NCI-H69 (cell line): ENCODE results near the gene ADGRB2.
A peak's percentile ranks its signal among the peaks of the same experiment; 100 is the strongest.

Experiments
- DNase-seq: peaks from one replicate; lab custom pipeline; 2025; lab: John Stamatoyannopoulos, UW

The ADGRB2 gene

DNA sequence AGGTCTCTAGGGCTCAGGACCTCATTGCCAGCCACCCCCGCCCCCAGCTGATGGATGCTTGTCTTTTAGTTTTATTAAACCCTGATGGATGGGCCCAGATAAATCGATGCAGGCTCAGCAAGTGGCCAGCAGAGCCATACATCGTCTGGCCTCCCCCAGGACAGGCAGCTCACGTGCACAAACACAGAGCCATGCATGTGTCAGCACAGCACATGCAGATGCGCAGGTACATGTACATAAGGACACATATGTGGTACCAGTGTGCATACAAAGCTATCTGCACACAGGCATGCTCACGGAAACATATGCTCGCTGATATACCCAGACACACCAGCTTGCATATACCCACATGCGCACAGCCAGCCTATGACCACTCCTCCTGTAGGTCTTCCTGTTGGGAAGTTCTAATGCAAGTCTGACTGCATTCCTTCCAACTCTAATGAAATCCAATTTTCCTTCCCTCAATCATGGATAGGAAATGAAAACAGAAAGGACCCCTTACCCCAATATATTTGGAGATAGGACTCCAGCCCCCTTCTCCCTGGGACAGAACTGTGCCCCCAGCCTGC lies 61.2 kb downstream of the ADGRB2 start:
- no peak for DNase-seq

DNA sequence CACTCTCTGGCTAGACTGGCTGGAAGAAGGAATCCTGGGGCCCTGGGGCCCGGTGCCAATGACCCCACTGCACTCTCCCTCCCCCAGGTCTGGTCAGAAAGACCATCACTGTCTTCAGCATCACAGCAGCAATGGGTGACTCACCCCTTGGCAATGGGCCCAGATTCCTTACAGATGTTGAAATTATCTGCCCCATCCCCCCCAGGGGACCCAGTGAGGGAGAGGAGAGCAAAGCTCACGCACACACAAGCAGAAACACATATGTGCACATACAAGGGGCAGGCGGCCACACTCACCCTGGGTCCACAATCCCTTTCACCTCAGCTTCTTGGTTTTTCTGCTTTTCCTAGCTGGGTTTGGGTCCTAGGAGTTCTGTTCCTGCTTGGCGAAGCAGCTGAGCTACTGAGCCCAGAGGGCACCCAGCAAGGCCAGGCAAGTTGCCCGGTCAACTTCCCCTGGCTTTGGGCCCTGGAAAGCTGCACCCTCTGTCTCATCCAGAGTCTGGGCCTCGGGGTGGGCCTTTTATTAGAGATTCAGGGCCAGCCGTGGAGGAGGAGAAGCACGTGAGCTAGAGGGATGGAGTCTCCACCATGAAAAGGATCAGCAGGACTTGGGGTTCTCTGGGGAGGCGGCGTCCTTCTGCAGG lies 62.9 kb downstream of the ADGRB2 start:
- DNase-seq: peak; percentile 92

DNA sequence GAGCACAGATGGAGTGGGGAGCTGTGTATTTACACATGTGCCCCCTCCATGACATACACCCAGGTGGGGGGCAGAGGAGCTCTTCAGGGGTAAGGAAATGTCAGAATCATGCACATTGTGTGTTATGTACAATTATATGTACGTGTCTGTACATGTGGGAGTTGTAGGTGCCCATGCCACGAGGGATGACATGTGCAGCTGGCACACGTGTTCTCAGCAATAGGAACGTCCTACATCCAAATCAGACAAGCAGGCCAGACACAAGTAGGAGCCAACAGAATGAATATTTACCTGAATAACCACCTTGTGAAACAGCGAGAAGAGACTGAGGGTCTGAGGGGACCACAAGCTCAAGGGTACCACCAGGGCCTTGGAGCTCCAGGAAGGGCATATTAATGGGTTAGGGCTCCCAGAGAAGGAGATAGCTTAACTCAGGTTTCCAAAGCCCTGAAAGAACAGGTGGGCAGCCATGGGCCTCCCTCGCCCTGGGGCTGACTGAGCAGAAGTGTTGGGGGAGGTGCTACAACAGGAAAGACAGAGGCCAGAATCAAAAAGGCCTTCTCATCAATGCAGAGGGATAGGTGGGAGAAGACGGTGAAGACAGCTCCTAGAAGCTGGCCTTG lies 63.6 kb downstream of the ADGRB2 start:
- peak; percentile 80 for DNase-seq

DNA sequence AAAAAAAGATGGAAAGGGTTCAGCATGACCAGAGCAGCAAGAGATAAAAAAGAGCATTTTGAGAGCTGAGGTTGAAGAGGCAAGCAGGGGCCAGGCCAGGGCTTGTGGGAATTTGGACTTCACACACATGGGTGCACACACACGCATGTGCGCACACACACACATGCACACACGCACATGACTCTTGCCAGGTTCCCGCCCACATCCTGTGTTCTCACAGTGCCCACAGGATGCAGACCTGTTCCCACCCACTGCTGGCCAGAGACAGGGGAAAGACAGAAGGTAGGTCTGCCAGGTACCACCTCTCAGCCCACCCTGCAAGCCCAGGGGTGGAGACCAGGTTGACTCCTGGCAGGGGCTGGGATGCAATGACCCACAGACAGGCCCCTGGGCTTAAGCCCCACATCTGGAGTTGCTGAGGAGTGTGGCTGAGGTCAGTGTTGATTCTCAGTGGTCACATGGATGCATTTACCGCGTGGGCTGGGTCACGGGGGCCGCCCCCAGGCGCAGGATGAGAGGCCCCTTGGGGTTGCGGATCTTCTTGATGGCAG lies 64.7 kb downstream of the ADGRB2 start:
- DNase-seq: peak; percentile 15

DNA sequence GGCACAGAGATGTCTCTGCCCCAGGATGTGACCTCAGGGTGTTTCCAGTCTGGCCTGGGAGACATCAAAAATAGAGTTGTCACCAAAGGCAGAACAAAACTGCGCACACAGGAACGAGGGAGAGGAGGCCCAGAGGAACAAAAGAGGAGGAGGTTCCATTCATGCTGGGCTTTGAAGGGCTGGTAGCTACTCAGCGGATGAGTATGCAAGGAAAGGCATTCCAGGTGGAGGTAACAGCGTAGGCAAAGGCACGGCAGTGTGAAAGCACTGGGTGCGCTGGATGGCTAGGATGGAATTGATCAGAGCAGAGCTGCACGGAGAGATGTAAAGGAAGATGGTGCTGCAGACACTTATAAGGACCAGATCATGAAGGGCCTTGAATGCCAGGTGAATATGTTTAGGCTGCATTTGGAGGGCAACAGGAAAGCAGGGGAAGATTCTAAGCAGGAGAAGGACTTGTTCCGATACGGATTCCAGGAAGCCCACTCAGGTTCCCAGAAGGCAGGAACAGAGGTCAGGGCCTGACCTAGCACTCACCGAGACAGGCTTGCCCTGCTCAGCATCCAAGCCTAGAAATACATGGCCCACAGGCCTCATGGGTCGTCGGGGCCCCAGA lies 66.7 kb downstream of the ADGRB2 start:
- DNase-seq: no peak

DNA sequence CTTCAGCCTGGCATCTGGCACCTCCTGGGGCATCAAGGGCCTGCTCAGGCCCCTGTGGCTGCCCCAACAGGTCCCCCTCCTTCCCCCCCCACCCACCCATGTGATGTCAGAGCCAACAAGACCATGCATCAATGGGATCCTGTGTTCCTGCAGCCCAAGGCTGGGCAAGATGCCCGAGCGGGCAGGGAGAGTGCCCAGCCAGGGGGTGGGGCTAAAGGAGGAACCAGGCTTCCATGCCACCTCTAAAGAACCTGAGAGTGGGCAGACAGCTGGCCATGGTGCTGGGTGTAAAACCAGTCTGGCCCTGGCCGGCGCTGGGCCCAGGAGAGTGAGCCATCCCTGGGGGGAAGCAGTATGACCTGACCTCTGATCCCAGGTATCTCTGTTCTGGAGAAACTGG lies 67.9 kb downstream of the ADGRB2 start:
- DNase-seq: peak; percentile 35

DNA sequence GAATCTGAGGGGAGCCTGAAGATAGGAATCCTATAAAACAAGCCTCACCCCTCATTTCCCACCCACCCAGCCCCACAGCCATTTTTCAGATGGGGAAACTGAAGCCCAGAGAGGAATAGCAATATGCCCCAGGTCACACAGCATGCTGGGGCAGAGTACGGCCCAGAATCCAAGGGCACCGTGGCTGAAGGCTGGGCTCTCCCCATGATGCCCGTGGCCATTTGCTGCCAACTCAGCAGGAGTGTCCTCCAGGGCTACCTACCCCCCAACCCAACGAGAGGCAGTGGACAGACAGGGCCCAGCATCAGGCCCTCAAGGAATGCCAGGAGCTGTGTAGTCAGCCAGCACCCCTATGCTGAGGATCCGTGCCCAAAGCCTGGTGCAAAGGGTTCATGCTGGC lies 68.8 kb downstream of the ADGRB2 start:
- no peak for DNase-seq

DNA sequence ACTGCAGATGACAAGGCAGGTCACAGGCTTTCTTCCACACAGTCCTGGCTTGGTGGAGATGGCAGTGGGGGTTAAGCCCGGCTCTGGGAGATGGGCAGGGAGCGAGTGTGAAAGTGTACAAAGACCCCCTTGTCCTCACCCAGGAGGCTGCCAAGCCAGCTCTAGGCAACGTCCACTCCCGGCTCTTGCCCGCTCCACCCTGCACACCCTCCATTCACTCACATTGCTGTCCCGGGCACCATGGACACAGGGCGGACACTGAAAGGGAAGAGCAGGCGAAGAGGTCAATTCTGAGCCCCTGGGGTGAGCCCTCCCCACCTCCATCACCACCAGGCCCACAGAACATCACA lies 69.2 kb downstream of the ADGRB2 start:
- DNase-seq: no peak

DNA sequence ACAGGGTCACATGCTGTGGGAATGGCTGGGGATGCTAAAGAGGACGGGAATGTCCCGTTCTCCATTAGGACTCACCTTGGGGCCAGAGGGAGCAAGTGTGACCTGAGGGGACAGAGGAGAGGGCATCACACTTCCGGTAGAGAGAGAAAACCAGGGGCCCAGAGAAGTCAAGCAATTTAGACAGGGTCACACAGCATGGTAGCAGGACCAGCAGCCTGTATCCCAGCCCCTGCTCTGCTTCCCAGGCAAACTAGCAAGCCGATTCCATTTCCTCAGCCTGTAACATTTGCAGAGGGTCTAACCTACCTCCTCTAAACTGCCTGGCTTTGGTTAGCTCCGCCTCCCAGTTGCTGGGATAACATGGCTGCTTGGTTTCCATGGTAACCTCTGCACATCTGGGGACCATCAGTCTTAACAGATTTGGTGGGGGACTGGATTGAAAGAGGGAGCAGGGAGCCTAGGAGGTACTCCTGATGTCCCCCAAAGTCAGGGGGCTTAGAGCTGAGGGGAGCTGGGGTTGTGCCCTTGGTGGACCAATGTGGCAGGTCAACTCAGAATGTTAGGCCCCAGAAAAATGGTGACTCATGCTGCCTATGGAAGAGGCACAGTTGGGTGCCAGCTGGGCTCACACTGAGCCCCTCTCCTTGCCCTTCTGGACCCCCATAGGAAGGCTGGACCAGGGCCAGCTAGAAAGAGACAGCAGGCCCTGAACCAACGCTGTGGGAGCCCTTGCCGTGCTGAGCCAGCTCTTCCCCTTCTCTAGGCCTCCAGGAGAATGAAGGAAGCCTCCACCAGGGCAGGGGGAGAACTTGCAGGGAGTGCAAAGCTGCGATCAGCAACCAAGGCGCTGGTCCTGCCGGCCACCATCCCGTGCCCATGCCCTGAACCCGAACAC lies 69.8 kb downstream of the ADGRB2 start:
- no peak for DNase-seq

DNA sequence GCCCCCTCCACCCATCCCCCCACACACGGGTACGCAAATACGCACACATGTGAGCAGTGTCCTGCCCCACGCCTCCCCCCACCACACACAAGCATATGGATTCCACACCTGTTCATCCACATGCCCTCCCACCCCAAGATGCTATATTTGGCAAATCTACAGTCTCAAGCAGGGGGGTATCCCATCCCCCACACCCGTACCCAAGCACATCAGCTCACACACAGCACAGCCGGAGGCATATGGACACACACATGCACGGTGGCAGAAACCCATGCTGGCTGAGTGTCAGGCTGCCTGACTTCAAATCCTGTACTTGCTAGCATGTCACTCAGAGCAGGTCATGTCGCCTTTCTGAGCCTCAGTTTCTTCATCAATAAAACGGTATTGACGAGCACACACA lies 70.9 kb downstream of the ADGRB2 start:
- DNase-seq: peak; percentile 11

DNA sequence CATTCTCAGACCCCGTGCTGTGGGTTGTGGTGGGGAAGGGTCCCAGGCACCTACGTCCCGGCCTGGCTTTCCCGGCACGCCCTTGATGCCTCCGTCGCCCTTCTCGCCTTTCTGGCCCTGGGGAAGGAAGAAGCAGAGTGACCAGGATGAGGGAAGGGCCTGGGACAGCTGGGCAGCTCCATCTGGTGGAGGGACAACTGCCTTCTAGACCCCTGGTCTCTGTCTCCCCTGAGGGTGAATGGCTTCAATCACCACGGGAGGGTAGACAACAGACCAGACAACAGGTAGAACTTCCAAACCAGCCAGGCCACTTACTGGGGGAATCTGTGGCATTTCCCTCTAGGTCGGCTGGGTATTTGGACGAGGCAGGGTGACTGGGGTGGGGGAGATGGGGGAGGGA lies 72.2 kb downstream of the ADGRB2 start:
- no peak for DNase-seq

DNA sequence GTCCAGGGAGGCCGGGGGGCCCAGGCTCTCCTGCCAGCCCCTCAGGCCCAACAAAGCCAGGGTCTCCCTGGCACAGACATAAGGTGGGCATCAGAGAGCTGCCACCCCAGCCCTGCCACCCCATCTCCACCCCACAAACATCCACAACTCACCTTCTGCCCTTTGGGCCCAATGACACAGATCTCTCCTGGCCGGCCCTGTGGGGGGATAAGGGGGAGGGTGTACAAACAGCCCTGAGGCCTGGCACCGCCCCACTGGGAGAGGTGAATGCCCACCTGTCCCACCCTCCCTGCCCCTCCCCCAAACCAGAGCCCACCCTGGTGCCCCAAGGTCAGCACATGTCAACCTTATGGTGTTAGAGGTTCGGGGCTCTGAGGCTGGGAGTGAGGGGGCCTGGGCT lies 72.7 kb downstream of the ADGRB2 start:
- no peak for DNase-seq

DNA sequence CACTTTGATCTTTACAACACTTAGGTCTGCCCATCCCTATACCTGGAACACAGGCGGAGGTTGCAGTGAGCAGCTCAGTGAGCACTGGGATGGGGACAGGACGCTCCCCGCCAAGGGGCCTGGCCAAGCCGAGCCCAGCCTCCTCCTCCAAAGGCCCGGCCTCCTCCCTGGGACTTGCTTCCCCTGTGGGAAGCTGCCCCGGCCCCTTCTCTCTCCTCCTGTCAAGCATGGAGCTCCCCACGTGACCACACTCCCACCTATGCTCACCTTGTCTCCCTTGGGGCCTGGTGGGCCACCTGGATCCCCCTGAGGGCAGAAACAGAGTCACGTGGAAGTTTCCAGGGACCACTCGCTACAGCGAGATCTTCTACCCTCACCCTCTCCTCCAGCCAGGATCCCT lies 73.2 kb downstream of the ADGRB2 start:
- no peak for DNase-seq

DNA sequence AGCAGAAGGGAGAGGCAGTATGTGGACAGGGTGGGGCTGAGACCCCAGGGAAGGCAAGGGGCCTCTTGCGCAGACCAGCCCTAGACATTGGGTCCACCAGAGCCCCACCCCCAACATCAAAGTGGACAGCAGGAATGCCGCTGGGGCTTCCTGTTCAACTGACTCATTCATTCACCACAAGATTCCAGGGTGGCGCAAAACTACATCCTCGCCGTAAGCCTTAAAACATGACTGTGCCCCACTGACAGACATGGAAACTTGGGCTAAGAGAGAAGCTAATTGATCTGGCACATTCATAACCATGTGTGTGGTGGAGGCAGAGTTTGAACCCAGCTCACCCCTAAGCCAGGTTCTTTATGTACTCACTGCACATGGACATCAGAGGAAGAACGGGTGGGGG lies 74.3 kb downstream of the ADGRB2 start:
- no peak for DNase-seq

DNA sequence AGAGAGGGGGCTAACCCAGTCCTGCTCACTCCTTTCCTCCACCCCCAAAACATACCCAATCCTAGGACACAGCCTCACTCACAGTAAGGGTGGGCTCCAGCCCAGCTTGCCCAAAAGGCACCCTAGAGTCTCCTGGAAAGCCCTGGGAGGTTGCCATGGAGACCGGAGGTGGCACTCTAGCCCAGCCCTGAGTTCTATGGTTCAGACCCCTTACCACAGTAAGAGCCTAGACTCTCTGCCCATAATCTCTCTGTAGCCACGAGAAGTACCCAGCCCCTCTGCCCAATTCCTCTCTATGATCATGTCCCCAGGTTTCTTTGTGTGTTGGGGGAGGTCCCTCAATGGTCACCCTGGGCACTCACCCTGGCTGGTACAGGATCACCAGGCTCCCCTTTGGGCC lies 74.8 kb downstream of the ADGRB2 start:
- peak; percentile 8 for DNase-seq

DNA sequence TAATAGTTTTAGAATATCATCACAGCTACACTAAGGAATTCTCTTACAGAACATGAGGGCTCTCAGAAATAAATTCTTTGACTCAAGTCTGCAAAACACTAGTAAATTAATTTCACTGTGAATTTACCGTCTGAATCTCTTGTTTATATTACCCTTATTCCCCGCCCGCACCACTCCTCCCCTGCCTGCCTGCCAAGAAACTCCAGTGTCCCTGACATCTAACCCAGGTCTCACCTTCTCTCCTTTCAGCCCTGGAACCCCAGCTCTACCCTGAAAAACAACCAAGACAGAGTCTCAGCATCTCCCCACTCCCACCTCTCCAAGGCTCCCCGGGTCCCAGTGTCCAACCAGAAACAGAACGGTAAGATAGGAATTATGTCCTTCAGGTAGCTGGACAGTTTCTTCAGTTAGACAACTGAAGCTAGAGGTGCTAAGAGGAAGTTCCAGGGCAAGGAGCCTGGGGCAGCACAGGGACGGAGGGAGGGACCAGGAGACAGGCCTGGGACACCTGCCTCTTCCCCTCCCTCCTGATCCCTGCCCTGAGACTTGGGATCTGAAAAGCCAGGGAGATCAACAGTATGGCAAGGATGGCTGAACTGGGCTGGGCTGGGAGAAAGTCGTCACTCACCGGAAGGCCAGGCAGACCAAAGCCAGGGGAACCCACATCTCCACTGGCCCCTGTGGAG lies 75.8 kb downstream of the ADGRB2 start:
- DNase-seq: no peak

DNA sequence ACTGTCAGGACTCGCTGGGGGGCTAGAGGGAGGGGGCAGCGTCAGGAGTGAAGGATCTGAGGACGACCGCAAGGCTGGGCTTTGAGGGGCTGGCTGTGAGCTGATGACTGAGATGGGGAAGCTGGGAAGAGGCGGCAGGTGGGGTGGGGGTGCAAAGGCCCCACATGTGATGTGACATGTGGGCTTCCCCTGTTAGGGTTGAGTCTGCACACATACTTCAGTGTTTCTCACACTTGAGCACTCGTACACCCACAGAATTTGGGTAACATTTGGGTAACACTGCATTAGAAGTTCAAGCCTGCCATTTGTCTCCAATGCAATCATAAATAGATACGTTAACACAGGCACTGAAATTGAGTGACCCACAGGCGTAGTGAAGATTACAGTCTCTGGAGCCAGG lies 76.5 kb downstream of the ADGRB2 start:
- no peak for DNase-seq

DNA sequence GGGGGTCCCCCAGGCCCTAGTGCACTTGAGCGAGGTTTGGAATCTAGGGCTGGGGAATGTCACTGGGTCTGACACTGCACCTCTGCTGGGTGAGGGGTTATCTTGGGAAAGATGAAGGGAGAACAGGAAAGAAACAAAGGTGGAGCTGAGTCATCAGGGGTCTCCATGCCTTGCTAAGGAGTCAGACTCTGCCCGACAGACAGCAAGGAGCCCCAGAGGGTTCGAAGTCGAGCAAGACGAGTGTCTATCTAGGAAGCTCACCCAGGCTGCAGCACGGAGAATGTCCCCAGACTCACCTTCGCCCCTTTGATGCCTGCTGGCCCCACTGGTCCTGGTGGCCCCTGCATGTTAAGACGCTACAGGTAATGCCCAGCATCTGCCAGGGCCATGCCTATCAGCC lies 78.3 kb downstream of the ADGRB2 start:
- no peak for DNase-seq

DNA sequence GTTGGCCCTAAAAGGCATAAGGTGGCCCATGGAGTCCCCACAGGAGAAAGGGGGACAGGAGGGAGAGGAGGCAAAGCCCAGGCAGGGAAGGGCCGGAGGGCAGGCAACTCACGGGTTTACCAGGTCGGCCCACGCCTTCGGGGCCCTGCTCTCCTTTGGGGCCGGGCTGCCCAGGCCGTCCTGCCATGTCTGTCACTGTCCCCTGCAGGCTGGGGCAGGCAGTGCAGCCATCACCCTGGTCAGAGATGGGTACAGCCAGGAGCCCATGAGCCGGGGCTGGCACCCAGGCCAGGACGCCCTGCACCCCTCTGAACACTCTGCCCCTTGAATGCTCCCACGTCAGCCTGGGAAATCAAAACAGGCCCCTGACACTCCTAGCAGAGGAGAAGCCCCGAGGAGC lies 80.1 kb downstream of the ADGRB2 start:
- no peak for DNase-seq

DNA sequence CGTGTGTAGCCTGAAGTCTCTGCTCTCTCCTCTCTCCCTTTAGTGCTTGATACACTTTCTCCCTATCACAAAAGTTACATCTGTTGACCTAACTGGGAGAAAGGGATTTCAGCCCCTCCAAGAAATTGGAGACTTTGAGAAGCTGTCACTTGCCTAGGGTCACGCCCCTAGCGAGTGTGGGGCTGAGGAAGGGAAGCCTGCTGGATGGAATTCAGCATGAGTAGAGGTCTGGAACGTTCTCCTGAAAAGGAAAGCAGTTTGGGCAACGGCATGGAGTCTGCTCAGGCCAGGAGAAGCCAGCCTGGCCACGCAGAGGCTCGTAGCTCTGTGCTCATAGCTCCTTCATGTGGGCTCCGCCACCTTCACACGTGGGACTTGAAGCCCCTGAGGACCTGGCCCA lies 82.7 kb downstream of the ADGRB2 start:
- no peak for DNase-seq

DNA sequence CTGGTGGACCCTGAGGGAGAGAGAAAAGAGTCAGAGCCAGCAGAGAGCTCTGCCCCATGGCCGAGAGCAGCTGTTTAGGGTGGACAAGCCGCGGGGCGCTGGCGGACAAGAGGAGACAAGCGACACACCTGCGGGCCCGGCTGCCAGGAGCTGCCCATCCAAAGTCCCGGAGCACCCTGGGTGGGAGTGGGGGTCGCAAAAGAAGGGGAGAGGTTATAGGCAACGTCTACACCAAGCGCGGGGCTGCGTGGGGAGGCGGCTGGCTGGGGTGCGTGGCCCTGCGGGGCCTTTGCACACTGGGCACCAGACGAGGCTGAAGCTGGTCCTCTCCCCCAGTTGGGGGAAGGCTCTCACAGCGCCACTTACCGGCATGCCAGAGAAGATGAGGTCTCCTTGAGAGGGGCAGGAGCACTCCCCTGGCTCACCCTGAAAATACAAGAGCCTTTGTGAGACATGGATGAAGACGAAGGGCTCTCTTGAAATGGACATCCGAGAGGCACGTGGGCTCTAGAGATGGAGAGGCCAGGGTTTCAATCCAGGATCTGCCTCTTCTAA lies 84.4 kb downstream of the ADGRB2 start:
- DNase-seq: no peak
